Stomach (tissue), 19 donors: Measurements from ENCODE around the gene SLC51A. TPM values are rescaled to one million over a fixed set of nuclear protein-coding genes. Genes with fewer than 3 reads are reported as not detected.
A peak's percentile ranks its signal among the peaks of the same experiment; 100 is the strongest.
"Not testable (repeated sequence)": the region's sequence is repeated elsewhere in the genome, so short reads cannot be mapped to it uniquely, and the experiment has no call there.

ENCODE experiments used
- DNase-seq, 2 donors: peaks; one replicate each; pipeline versions ENCODE4 v3.0.0 to v3.0.0-alpha.2; 2013 to 2019
- H3K27ac ChIP-seq, 5 donors: fragments of 200-600 bp in 4 of 5; sonication (generic) in 4 of 5; one replicate each; pipeline ENCODE4 v1.5.1; 2013 to 2019; ENCODE audit warnings: mild to moderate bottlenecking in 1 of 5, moderate library complexity in 1 of 5
- H3K27me3 ChIP-seq, 3 donors: fragments of 200-600 bp; sonication (generic); one replicate each; pipeline ENCODE4 v1.5.1; 2017 to 2019; ENCODE audit warnings: mixed run types in 1 of 3
- H3K36me3 ChIP-seq, 4 donors: fragments of 200-600 bp; sonication (generic); 1 replicate in 3 of 4; 2 replicates in 1 of 4; pipeline ENCODE4 v1.5.1; 2016 to 2019
- H3K4me1 ChIP-seq, 4 donors: fragments of 200-600 bp; sonication (generic); one replicate each; pipeline ENCODE4 v1.5.1; 2016 to 2019
- H3K4me3 ChIP-seq, 4 donors: fragments of 200-600 bp; sonication (generic) in 3 of 4; one replicate each; pipeline ENCODE4 v1.5.1; 2016 to 2019; ENCODE audit warnings: mild to moderate bottlenecking in 1 of 4
- H3K9me3 ChIP-seq, 4 donors: fragments of 200-600 bp; sonication (generic); one replicate each; pipeline ENCODE4 v1.5.1; 2016 to 2019
- CTCF ChIP-seq, 7 experiments: fragments of 450-650 bp in 4 of 7; fragments of 200-600 bp in 3 of 7; sonication (generic) in 3 of 7; IDR thresholded peaks; one replicate each; pipeline ENCODE4 v1.5.1; 2016 to 2019; ENCODE audit warnings: antibody characterized with exemption in 7 of 7, control low read depth in 2 of 7, mild to moderate bottlenecking in 1 of 7
- EP300 ChIP-seq: sonication (generic); formaldehyde crosslinking; IDR thresholded peaks from one replicate; pipeline ENCODE4 v1.6.1; 2017; ENCODE audit warnings: antibody characterized with exemption
- POLR2A ChIP-seq, 4 donors: fragments of 450-650 bp; IDR thresholded peaks; one replicate each; pipeline ENCODE4 v1.6.1; 2016; ENCODE audit warnings: antibody characterized with exemption in 4 of 4, control low read depth in 2 of 4, mild to moderate bottlenecking in 1 of 4, moderate library complexity in 1 of 4
- POLR2AphosphoS5 ChIP-seq, 3 donors: sonication (generic); formaldehyde crosslinking; IDR thresholded peaks; one replicate each; pipeline ENCODE4 v1.6.1; 2016; ENCODE audit warnings: antibody characterized with exemption in 3 of 3
- WGBS, 5 donors: extraction: QIAGEN DNeasy Blood & Tissue Kit in 3 of 5; methylation state at CpG; one replicate each; pipeline versions ENCODE4 v1.1.5 to v1.1.7; 2013 to 2018; 5-methylcytosine and 5-hydroxymethylcytosine counted together
- intact Hi-C: fragments of 100-400 bp; cut with DNase I; formaldehyde crosslinking; loops from one replicate; pipeline ENCODE4 v1.15.1; 2023; ENCODE audit warnings: low total_unique reads
- long read RNA-seq, 10 donors: transcript quantifications; one replicate each; lab custom pipeline, GENCODE V29; 2026
- polyA plus RNA-seq, 3 donors: library from polyadenylated mRNA; stranded (reverse); fragments of 200-250 nt; gene quantifications; one replicate each; pipeline ENCODE4 v1.2.3, GENCODE V29; 2013
- total RNA-seq, 5 donors: library from RNA; depleted of rRNA; stranded (reverse); fragments of >200 nt; gene quantifications; one replicate each; pipeline versions ENCODE4 v1.1.0 to v1.2.3, GENCODE V29; 2014 to 2016
- donor health status: healthy with polysubstance abuse.
- donor health status: Bipolar disorder and iron deficiency.
- donor health status: healthy.

Gene SLC51A
- total RNA-seq (under 1 TPM in 1 of 5 donors, not detected in 4; 0.92 TPM), polyA plus RNA-seq (under 1 TPM in 1 of 3 donors, not detected in 2; 0.43 TPM)
- long read RNA-seq, donor 1: 0 reads
- long read RNA-seq, donor 2, partial matches to known transcripts: 0 of 24 reads
- long read RNA-seq, donor 2, other reads (novel, unspliced or antisense): 23 of 24 reads
- long read RNA-seq, donor 3: 0 reads
- long read RNA-seq, donor 4: 0 reads
- long read RNA-seq, donor 5, partial matches to known transcripts: 10 of 18 reads
- long read RNA-seq, donor 5, other reads (novel, unspliced or antisense): 8 of 18 reads
- long read RNA-seq, donor 6: 0 reads
- long read RNA-seq, donor 7, partial matches to known transcripts: 0 of 1 reads
- long read RNA-seq, donor 7, other reads (novel, unspliced or antisense): 0 of 1 reads
- long read RNA-seq, donor 8: 0 reads
- long read RNA-seq, donor 9, partial matches to known transcripts: 7 of 7 reads
- long read RNA-seq, donor 9, other reads (novel, unspliced or antisense): 0 of 7 reads
- long read RNA-seq, donor 10, partial matches to known transcripts: 0 of 1 reads
- long read RNA-seq, donor 10, other reads (novel, unspliced or antisense): 0 of 1 reads

- Histone ChIP-seq H3K36me3 (no peaks in the 10 kb centered on the region), H3K27me3 (peaks cover 0 to 23% (median 4%) of the 10 kb centered on the region in 3 donors), H3K4me3 (peak within 1 kb of the TSS in 1 of 4 donors; percentile 6), H3K9me3 (no peaks in the 10 kb centered on the region), H3K4me1 (peaks cover 0 to 31% (median 14%) of the 10 kb centered on the region in 4 donors), H3K27ac (no peak within 1 kb of the TSS)
- peak in 1 of 2 donors; percentile 47 for DNase-seq
- 29 to 66% (median 32%) methylated on average over 4 to 15 of the region's 15 CpGs for WGBS, 5 donors
- intact Hi-C loops: no loop called here
- TF ChIP-seq POLR2A (IDR thresholded peaks at IDR 0.05): no peak
- no peak for TF ChIP-seq CTCF (IDR thresholded peaks at IDR 0.05)
- TF ChIP-seq EP300: no peak
- no peak for TF ChIP-seq POLR2AphosphoS5 (IDR thresholded peaks at IDR 0.05)
Measured at GRCh38 chr3:196216089-196216564, at the start of gene SLC51A. Gene SLC51A (plus strand): TSS chr3:196216534. CDS start chr3:196216713, 179 bp downstream.

- intact Hi-C loops: no loop called here
- H3K9me3 ChIP-seq: no peaks in the 10 kb centered on the region
- no peak for TF ChIP-seq POLR2AphosphoS5 (IDR thresholded peaks at IDR 0.05)
- no peak for TF ChIP-seq CTCF (IDR thresholded peaks at IDR 0.05)
- TF ChIP-seq EP300: no peak
- no peak for TF ChIP-seq POLR2A (IDR thresholded peaks at IDR 0.05)
Measured at GRCh38 chr3:196166741-196167140, 49.6 kb upstream of the SLC51A start.

GRCh38 chr3:196168808-196169391, 47.4 kb upstream of the SLC51A start:
- Histone ChIP-seq H3K36me3 (no peaks in the 10 kb centered on the region), H3K27ac (peak overlapping the region in 1 of 5 donors; percentile 1), H3K27me3 (no peaks in the 10 kb centered on the region), H3K4me1 (peaks cover 0 to 13% (median 9%) of the 10 kb centered on the region in 4 donors), H3K9me3 (no peaks in the 10 kb centered on the region), H3K4me3 (no peak overlapping the region)
- TF ChIP-seq EP300 (no peak), CTCF (IDR thresholded peaks at IDR 0.05) (no peak), POLR2A (IDR thresholded peaks at IDR 0.05) (no peak), POLR2AphosphoS5 (IDR thresholded peaks at IDR 0.05) (no peak)
- WGBS, 5 donors: 24 to 43% (median 33%) methylated on average over 6 of the region's 6 CpGs
- intact Hi-C loops: no loop called here
- peak; percentile 37 to 82 for DNase-seq

More at GRCh38 chr3:196166741-196167140, 49.6 kb upstream of the SLC51A start:
- Histone ChIP-seq H3K4me3 (no peak overlapping the region), H3K27me3 (no peaks in the 10 kb centered on the region), H3K27ac (no peak overlapping the region), H3K4me1 (peaks cover 0 to 19% (median 11%) of the 10 kb centered on the region in 4 donors), H3K36me3 (no peaks in the 10 kb centered on the region)
- no peak for DNase-seq
- WGBS, 5 donors: 89 to 95% (median 90%) methylated on average over 7 of the region's 7 CpGs

- no peak overlapping the region for H3K27ac ChIP-seq
- no peak for TF ChIP-seq EP300
- no peak for TF ChIP-seq POLR2AphosphoS5 (IDR thresholded peaks at IDR 0.05)
- TF ChIP-seq POLR2A (IDR thresholded peaks at IDR 0.05): no peak
- no peak for TF ChIP-seq CTCF (IDR thresholded peaks at IDR 0.05)
Measured at GRCh38 chr3:196169836-196170240, 46.5 kb upstream of the SLC51A start.

GRCh38 chr3:196170296-196170695, 46.0 kb upstream of the SLC51A start:
- H3K27ac ChIP-seq, H3K27me3 ChIP-seq, DNase-seq, H3K4me3 ChIP-seq, intact Hi-C loops, H3K4me1 ChIP-seq, H3K36me3 ChIP-seq, H3K9me3 ChIP-seq: not testable (repeated sequence)
- WGBS, 5 donors: 95 to 97% (median 97%) methylated on average over 12 of the region's 12 CpGs

More at GRCh38 chr3:196169836-196170240, 46.5 kb upstream of the SLC51A start:
- H3K36me3 ChIP-seq: no peaks in the 10 kb centered on the region
- H3K4me3 ChIP-seq: no peak overlapping the region
- intact Hi-C loops: no loop called here
- 82 to 93% (median 89%) methylated on average over 5 of the region's 5 CpGs for WGBS, 5 donors
- no peak for DNase-seq
- H3K4me1 ChIP-seq: peaks cover 0 to 9% (median 7%) of the 10 kb centered on the region in 4 donors
- H3K9me3 ChIP-seq: no peaks in the 10 kb centered on the region
- H3K27me3 ChIP-seq: no peaks in the 10 kb centered on the region
